ENCODE data around the gene NT5C2. TPM values are rescaled to one million over a fixed set of nuclear protein-coding genes. Genes with fewer than 3 reads are reported as not detected.
A peak's percentile ranks its signal among the peaks of the same experiment; 100 is the strongest.

Gene NT5C2
- total RNA-seq, 6 experiments from 2014 or later = 17.3 to 39.2 (median 32.4) TPM

DNA sequence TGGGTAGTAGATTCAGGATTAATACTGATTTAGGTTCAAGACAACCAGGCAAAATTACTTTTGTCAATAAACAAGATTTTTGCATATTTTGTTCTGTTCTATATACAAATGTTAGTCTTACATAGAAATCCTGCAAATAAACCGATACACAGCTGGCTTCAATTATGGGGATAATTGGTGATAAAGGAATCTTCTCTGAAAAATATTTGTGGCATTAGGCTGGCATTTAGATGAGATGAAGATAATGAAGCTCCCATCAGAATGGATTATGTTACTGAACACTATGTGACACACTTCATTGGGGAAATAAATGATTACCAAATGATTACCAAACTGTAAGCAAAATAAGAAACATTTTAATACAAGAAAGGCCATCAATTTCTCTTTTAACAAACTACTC is 65.8 kb downstream of the NT5C2 start:
- Histone ChIP-seq H3K4me3 (no peak overlapping the region), H3K27ac (no peak overlapping the region), H3K4me1 (peaks cover 0 to 29% (median 10%) of the 10 kb centered on the region in 4 donors), H3K27me3 (no peaks in the 10 kb centered on the region), H3K9me3 (no peaks in the 10 kb centered on the region), H3K36me3 (no peaks in the 10 kb centered on the region)
- WGBS (ENCODE audit: insufficient coverage, low coverage, low lambda C conversion rate, missing lambda C conversion rate) = 92% methylated on average over 1 of the region's 1 CpG
- no peak for DNase-seq
- intact Hi-C loops (cut with DNase I) = no loop called here
- TF ChIP-seq POLR2A (IDR thresholded peaks at IDR 0.05) = no peak
- no peak for ATAC-seq

DNA sequence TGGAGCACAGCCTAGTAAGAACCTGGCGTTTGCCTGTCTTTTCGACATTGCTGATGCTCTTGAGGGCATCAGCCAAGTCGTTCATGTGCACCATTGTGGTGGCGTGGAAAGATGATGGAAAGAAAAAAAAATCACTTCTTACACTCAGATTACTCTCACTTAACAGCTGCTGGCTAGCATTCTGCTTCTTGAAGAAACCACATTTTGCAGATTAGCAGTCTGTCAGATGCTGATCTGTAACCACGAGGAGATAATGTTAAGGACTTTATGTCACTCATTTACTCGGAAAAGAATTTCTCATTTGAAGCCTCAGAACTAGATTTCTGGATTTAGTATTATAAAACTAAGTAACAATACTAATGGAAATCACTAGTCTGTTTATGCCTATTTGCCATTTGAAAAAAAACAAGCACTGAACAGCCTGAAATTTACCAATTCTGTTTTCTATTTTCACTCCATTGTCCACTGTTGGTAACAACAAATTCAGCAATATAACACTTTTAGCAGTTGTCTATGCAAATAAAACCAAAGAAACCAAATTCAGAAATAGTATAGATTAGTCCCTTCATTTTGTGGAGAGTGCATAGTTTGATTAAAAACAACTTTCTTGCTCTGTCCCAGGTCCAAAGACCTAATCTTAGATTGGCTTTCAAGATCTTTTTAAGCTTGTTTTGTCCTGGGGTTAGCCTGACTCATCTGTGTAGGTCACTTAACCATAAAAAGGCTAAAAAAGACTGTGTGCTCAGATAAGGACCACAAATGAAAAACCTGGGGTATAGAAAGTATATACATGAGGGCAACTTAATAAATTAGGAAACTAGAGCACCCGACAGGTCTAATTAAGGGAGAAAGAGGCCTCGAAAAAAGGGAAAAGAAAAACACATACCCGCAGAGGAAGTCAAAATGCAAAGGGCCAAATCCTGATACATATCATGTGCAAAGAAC is 67.5 kb downstream of the NT5C2 start:
- Histone ChIP-seq H3K27ac (no peak overlapping the region), H3K4me3 (no peak overlapping the region), H3K9me3 (no peaks in the 10 kb centered on the region), H3K4me1 (peaks cover 0 to 43% (median 14%) of the 10 kb centered on the region in 4 donors), H3K36me3 (no peaks in the 10 kb centered on the region), H3K27me3 (no peaks in the 10 kb centered on the region)
- DNase-seq = no peak
- WGBS (ENCODE audit: insufficient coverage, low coverage, low lambda C conversion rate, missing lambda C conversion rate) = 69% methylated on average over 9 of the region's 9 CpGs
- no peak for ATAC-seq
- TF ChIP-seq POLR2A (IDR thresholded peaks at IDR 0.05) = no peak
- TF ChIP-seq, protein P1, sequence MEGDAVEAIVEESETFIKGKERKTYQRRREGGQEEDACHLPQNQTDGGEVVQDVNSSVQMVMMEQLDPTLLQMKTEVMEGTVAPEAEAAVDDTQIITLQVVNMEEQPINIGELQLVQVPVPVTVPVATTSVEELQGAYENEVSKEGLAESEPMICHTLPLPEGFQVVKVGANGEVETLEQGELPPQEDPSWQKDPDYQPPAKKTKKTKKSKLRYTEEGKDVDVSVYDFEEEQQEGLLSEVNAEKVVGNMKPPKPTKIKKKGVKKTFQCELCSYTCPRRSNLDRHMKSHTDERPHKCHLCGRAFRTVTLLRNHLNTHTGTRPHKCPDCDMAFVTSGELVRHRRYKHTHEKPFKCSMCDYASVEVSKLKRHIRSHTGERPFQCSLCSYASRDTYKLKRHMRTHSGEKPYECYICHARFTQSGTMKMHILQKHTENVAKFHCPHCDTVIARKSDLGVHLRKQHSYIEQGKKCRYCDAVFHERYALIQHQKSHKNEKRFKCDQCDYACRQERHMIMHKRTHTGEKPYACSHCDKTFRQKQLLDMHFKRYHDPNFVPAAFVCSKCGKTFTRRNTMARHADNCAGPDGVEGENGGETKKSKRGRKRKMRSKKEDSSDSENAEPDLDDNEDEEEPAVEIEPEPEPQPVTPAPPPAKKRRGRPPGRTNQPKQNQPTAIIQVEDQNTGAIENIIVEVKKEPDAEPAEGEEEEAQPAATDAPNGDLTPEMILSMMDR (IDR thresholded peaks at IDR 0.05) = no peak
- intact Hi-C loops (cut with DNase I) = no loop called here

DNA sequence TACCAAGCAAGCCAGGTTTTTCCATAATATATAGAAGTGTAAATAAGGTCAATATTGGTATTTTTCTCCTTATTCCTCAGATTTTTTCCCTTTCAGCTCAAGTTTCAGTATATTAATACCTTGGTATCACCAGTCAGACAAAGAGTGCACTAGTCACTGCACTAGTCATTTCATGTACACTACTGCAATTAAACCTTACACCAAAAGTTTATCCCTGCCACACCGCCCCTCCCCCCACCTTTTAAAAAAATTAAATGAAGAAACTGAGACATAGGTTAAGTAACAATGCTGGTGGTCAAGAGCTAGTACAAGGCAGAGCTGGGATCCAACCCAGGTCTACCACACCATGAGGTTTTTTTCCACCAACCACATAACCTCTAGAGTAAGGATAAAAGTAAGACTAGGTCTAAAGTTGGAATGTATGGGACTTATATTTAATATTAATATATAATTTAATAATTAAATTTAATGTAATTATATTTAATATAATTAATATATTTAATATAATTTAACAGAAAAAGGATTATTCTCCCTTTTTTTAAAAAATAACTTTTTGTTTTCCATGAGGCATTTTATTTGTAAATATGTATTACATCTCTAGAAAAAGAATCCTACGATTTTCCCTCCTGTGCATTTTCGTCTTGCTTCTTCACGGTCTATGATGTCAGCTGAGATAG is 68.5 kb downstream of the NT5C2 start:
- peaks cover 0 to 52% (median 15%) of the 10 kb centered on the region in 4 donors for H3K4me1 ChIP-seq
- WGBS (ENCODE audit: insufficient coverage, low coverage, low lambda C conversion rate, missing lambda C conversion rate) = 98% methylated on average over 4 of the region's 4 CpGs
- no peaks in the 10 kb centered on the region for H3K27me3 ChIP-seq
- H3K27ac ChIP-seq = peak overlapping the region in 2 of 3 donors; percentile 91 to 96
- no peak overlapping the region for H3K4me3 ChIP-seq
- H3K9me3 ChIP-seq = no peaks in the 10 kb centered on the region
- intact Hi-C loops (cut with DNase I) = no loop called here
- no peak for TF ChIP-seq POLR2A (IDR thresholded peaks at IDR 0.05)
- TF ChIP-seq, protein P1 (IDR thresholded peaks at IDR 0.05) = no peak
- H3K36me3 ChIP-seq = no peaks in the 10 kb centered on the region
- ATAC-seq (no peak), DNase-seq (no peak)

DNA sequence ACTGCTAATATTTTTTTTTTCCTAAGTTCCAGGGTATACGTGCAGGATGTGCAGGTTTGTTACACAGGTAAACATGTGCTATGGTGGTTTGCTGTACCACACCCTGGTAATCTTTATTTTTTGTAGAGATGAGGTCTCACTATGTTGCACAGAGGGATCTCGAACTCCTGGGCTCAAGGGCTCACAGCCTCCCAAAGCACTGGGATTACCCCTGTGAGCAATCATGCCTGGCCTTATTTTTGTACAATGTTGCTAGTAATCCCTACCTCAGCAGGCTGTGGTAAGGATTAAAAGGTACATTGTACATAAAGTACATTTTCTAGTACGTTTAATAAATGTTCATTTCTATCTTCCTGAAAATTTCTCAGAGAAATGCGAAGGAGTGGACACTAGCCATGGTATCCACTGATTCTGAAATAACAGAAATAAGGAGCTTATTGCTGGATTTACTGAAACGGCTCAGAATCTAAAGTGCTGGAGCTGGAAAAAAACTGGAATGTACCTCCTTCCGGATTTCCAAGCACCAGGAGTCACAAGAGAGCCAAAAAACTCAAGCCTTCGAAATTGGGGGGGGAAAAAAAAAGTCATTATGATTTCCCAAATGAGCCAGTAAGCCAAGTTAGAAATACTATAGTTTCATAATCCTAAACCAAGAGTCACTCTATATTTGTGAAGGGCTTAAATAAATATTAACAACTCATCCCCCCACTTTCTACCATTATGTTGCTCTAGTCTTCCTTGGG is 69.6 kb downstream of the NT5C2 start:
- Histone ChIP-seq H3K36me3 (no peaks in the 10 kb centered on the region), H3K27ac (peak overlapping the region; percentile 79 to 96 (median 91)), H3K4me1 (peaks cover 0 to 52% (median 15%) of the 10 kb centered on the region in 4 donors), H3K9me3 (no peaks in the 10 kb centered on the region), H3K27me3 (no peaks in the 10 kb centered on the region), H3K4me3 (no peak overlapping the region)
- TF ChIP-seq POLR2A (IDR thresholded peaks at IDR 0.05) = no peak
- TF ChIP-seq, protein P1 (IDR thresholded peaks at IDR 0.05) = no peak
- no peak for ATAC-seq
- intact Hi-C loops (cut with DNase I) = no loop called here
- 29% methylated on average over 6 of the region's 7 CpGs for WGBS (ENCODE audit: insufficient coverage, low coverage, low lambda C conversion rate, missing lambda C conversion rate)
- no peak for DNase-seq
